Measurements from ENCODE around the gene CFB.
"Not testable (repeated sequence)": the region's sequence is repeated elsewhere in the genome, so short reads cannot be mapped to it uniquely, and the experiment has no call there.

The CFB gene

GRCh38 chr6:31911826-31912585 is 33.9 kb upstream of the CFB start:
- DNase-seq (ENCODE audit: low read depth) = no peak

GRCh38 chr6:31915351-31915750 is 30.5 kb upstream of the CFB start:
- no peak for DNase-seq (ENCODE audit: low read depth)

DNA sequence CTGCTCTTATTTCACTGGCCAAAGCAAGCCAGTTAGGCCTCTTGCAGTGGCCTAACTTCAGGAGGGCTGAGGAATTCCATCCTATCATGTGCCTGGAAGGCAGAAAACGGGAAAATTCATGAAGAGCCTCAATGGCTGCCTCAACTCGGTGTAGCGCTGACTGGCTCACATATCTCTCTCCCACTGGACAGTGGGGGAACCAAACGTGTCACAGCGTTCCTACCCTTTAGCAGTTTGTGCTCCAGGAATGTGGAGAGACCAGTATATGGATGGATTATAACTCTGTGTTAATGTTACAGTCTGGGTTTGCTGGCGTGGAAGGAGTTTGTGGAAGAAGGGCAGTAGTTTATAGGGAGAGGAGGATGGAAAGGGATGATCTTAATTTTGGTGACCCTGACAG is 30.1 kb upstream of the CFB start:
- no peak for DNase-seq (ENCODE audit: low read depth)

GRCh38 chr6:31918069-31918720 is 27.7 kb upstream of the CFB start:
- no peak for DNase-seq (ENCODE audit: low read depth)

- DNase-seq (ENCODE audit: low read depth) = no peak
These were observed 26.1 kb upstream of the CFB start for GRCh38 chr6:31919624-31920303.

- no peak for DNase-seq (ENCODE audit: low read depth)
These were observed 25.1 kb upstream of the CFB start for GRCh38 chr6:31920811-31921210.

- DNase-seq (ENCODE audit: low read depth) = no peak
These were observed 23.0 kb upstream of the CFB start for GRCh38 chr6:31922942-31923341.

- no peak for DNase-seq (ENCODE audit: low read depth)
These were observed 18.5 kb upstream of the CFB start, which contains the start of gene C2 for GRCh38 chr6:31927242-31927862. Gene C2, plus strand, starts transcription at chr6:31927717. Its CDS starts 36 bp downstream, at chr6:31927753.

- DNase-seq (ENCODE audit: low read depth) = no peak
These were observed 17.8 kb upstream of the CFB start for GRCh38 chr6:31927863-31928671.

DNA sequence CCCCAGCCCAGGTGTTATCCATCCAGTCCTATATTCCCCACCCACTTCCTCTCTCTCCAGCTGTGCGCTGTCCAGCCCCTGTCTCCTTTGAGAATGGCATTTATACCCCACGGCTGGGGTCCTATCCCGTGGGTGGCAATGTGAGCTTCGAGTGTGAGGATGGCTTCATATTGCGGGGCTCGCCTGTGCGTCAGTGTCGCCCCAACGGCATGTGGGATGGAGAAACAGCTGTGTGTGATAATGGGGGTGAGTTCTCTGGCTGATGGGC is 17.3 kb upstream of the CFB start:
- DNase-seq (ENCODE audit: low read depth) = no peak

DNA sequence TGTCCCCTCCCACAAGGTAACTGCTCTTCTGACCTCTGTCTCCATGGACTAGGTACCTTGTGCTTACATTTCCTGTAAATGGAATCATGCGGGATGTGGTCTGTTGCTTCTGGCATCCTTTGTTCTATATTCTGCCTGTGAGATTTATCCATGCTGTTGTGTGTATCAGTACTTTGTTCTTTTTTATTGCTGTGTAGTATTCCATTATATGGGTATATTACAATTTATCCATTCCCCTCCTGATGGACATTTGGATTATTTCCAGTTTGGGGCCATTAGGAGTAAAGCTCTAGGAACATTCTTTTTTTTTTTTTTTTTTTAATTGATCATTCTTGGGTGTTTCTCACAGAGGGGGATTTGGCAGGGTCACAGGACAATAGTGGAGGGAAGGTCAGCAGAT is 14.9 kb upstream of the CFB start:
- no peak for DNase-seq (ENCODE audit: low read depth)

GRCh38 chr6:31932137-31932536 is 13.8 kb upstream of the CFB start:
- not testable (repeated sequence) for DNase-seq (ENCODE audit: low read depth)

- no peak for DNase-seq (ENCODE audit: low read depth)
These were observed 12.4 kb upstream of the CFB start for GRCh38 chr6:31933537-31933936.

DNA sequence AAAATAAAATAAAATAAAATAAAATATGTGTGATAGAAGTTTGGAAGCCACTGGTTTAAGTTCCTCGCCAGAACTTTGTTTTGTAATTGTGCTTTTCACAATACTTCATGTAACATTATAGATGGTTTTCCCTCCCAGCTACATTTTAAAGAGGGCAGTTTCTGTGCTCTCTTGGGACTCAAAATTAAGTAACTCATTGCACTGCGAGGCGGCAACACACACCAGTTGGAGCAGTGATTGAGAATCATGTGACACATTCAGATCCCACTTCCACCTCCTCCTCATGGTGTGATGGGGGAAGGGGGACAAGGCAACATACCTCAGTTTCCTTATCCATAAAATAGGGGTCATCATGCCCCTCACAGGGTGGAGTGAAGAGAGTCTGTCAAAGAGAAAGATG is 10.9 kb upstream of the CFB start:
- no peak for DNase-seq (ENCODE audit: low read depth)

- no peak for DNase-seq (ENCODE audit: low read depth)
These were observed 10.1 kb upstream of the CFB start for GRCh38 chr6:31935823-31936222.

GRCh38 chr6:31940256-31940664 is 5.6 kb upstream of the CFB start:
- no peak for DNase-seq (ENCODE audit: low read depth)

- DNase-seq (ENCODE audit: low read depth) = no peak
These were observed 2.2 kb upstream of the CFB start for GRCh38 chr6:31943742-31944141.

DNA sequence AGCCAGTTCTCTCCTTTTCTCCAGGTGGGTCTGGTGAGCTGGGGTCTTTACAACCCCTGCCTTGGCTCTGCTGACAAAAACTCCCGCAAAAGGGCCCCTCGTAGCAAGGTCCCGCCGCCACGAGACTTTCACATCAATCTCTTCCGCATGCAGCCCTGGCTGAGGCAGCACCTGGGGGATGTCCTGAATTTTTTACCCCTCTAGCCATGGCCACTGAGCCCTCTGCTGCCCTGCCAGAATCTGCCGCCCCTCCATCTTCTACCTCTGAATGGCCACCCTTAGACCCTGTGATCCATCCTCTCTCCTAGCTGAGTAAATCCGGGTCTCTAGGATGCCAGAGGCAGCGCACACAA is 765 bp upstream of the CFB start:
- no peak for DNase-seq (ENCODE audit: low read depth)

DNA sequence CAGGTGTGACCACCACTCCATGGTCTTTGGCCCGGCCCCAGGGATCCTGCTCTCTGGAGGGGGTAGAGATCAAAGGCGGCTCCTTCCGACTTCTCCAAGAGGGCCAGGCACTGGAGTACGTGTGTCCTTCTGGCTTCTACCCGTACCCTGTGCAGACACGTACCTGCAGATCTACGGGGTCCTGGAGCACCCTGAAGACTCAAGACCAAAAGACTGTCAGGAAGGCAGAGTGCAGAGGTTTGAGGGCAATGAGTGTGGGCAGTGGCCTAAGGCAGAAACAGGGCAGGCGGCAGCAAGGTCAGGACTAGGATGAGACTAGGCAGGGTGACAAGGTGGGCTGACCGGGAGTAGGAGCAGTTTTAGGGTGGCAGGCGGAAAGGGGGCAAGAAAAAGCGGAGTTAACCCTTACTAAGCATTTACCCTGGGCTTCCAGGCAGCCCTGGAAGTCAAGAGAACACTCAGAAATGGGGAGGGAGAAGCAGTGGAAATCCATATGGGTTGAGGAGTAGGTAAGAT is 533 bp downstream of the CFB start:
- no peak for DNase-seq (ENCODE audit: low read depth)

DNA sequence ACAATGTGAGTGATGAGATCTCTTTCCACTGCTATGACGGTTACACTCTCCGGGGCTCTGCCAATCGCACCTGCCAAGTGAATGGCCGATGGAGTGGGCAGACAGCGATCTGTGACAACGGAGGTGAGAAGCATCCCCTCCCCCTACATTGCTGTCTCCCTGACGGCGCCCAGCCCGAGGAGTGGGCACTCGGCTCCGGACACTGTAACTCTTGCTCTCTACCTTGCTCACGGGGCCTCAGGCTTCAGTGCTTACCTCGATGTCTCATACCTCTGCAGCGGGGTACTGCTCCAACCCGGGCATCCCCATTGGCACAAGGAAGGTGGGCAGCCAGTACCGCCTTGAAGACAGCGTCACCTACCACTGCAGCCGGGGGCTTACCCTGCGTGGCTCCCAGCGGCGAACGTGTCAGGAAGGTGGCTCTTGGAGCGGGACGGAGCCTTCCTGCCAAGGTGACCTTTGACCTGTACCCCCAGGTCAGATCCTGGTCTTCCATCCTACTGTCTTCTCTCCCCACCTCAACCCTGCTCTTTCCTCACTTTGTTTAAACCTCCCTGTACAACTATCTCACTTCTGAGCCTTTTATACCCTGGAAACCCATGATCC is 1.3 kb downstream of the CFB start:
- DNase-seq (ENCODE audit: low read depth) = no peak

- DNase-seq (ENCODE audit: low read depth) = no peak
These were observed 2.0 kb downstream of the CFB start for GRCh38 chr6:31947864-31948263.

- DNase-seq (ENCODE audit: low read depth) = no peak
These were observed 2.4 kb downstream of the CFB start for GRCh38 chr6:31948306-31948705.

Measured in activated T-cell treated with anti-CD3 and anti-CD28 coated beads for 24 hours (primary cell).